ENCODE results near the gene VARS2. TPM values are rescaled to one million over a fixed set of nuclear protein-coding genes. Genes with fewer than 3 reads are reported as not detected.
"Not testable (repeated sequence)": the region's sequence is repeated elsewhere in the genome, so short reads cannot be mapped to it uniquely, and the experiment has no call there.

VARS2 gene
- total RNA-seq, 1 donor from 2014 or later = 26.3 TPM

DNA sequence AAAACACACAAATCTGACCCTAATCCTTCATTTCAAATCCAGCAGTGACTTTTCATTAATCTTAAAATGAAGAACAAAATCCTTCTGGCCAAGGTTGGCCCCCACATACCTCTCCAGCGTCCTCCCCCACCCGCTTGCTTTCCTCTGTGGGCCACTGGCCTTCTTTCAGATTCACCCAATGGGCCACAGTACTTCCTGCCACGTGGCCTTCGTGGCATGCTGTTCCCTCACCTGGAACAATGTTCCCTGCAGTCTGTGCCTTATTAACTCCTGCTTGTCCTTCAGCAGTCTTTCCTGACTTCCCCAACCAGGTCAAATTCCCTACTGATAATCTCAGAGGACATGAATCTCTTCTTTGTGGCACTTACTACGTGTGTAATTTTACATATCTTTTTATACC lies 11.3 kb upstream of the VARS2 start:
- Histone ChIP-seq H3K27me3 (ENCODE audit: control insufficient read depth, insufficient read depth, low read length) (no peaks in the 10 kb centered on the region), H3K4me3 (ENCODE audit: low read depth, low read length) (no peak overlapping the region), H3K36me3 (ENCODE audit: control insufficient read depth, insufficient read depth, low read length) (peaks cover 14% of the 10 kb centered on the region)
- DNase-seq (ENCODE audit: low read depth) = no peak
- FAIRE-seq = no peak
- no peak for TF ChIP-seq CTCF (IDR thresholded peaks at IDR 0.05; ENCODE audit: insufficient read depth, low read length, severe bottlenecking)

- no peak for TF ChIP-seq CTCF (IDR thresholded peaks at IDR 0.05; ENCODE audit: insufficient read depth, low read length, severe bottlenecking)
- Histone ChIP-seq H3K4me3 (ENCODE audit: low read depth, low read length) (no peak overlapping the region), H3K36me3 (ENCODE audit: control insufficient read depth, insufficient read depth, low read length) (peaks cover 11% of the 10 kb centered on the region), H3K27me3 (ENCODE audit: control insufficient read depth, insufficient read depth, low read length) (no peaks in the 10 kb centered on the region)
- FAIRE-seq = no peak
- DNase-seq (ENCODE audit: low read depth) = no peak
These were observed 10.8 kb upstream of the VARS2 start for GRCh38 chr6:30903236-30903635.

- H3K4me3 ChIP-seq (ENCODE audit: low read depth, low read length) = peak overlapping the region; percentile 68
- H3K36me3 ChIP-seq (ENCODE audit: control insufficient read depth, insufficient read depth, low read length) = peaks cover 11% of the 10 kb centered on the region
- not testable (repeated sequence) for FAIRE-seq; H3K27me3 ChIP-seq (ENCODE audit: control insufficient read depth, insufficient read depth, low read length); DNase-seq (ENCODE audit: low read depth)
These were observed 6.7 kb upstream of the VARS2 start for GRCh38 chr6:30907290-30907757.

DNA sequence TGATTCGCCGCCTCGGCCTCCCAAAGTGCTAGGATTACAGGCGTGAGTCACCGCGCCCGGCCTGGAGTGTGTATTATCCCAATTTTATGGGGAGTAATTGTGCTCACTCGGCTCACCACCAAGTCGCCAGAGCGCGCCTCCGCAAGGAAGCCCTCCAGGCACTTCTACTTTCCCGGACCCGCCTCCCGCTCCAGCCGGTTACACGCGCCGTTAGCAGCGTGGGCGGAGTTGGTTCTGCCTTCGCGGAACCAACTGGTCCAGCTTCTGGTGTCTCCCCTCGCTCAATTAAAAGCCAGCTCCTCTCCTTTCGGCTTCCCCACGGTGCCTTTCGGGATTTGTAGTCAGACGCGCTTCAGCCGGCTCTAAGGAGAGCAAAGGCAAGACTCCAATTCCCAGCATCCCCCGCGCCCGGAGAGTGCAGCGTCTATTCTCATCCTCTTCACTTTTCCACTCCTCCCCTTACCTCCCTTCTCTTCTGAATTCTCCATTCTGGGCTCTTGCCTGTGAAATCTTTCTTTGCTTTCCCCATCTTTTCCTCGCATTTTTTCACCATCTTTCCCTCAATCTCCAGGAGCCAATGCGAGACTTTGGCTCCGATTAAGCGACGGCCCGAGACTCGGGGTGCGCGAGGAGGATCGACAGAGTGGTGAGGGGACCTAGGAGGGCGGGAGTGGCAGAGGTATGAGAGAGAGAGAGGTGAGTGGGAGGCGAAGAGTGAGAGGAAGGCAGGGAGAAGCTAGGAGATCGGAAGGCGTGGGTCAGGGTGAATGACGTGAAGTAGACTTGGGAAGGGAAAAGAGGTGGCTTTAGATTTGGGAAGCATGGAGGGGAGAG lies 6.1 kb upstream of the VARS2 start, which contains the start of gene GTF2H4:
Gene GTF2H4, plus strand, starts transcription at position 450 of the 834 bp plus-strand sequence.
- Histone ChIP-seq H3K36me3 (ENCODE audit: control insufficient read depth, insufficient read depth, low read length) (peaks cover 12% of the 10 kb centered on the region), H3K4me3 (ENCODE audit: low read depth, low read length) (peak within 1 kb of the TSS; percentile 68), H3K27me3 (ENCODE audit: control insufficient read depth, insufficient read depth, low read length) (no peaks in the 10 kb centered on the region)
- TF ChIP-seq CTCF (IDR thresholded peaks at IDR 0.05; ENCODE audit: insufficient read depth, low read length, severe bottlenecking) = no peak
- DNase-seq (ENCODE audit: low read depth) (peak; percentile 98), FAIRE-seq (peak; percentile 76)

DNA sequence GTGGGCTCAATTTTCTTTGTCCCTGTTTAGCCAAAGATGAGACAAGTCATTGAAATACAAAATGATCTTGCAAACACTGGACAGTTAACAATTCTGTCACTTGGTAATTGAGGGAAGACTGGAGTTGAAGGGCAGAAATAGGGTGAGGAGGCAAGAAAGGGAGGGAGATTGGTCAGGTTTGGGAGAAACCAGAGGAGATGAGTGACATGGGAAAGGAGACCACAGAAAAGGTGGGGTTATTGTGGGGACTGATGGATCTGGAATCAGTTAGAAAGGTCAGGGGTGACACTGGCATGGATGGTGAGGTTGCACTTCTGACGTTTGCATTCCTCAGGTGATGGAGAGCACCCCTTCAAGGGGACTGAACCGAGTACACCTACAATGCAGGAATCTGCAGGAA lies 5.3 kb upstream of the VARS2 start:
- no peak for TF ChIP-seq CTCF (IDR thresholded peaks at IDR 0.05; ENCODE audit: insufficient read depth, low read length, severe bottlenecking)
- DNase-seq (ENCODE audit: low read depth) (no peak), FAIRE-seq (no peak)

DNA sequence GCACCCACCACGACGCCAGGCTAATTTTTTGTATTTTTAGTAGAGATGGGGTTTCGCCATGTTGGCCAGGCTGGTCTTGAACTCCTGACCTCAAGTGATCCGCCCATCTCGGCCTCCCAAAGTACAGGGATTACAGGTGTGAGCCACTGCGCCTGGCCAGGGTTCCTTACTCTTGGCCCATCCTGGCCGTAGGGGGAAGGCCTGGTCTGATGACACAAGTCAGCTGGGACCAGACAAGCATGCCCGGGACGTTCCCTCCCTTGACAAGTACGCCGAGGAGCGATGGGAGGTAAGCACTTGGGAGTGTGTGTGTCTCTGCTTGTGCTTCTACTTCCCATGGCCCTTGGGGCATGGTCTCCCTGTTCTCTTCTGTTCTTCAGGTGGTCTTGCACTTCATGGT lies 3.6 kb upstream of the VARS2 start:
- H3K4me3 ChIP-seq (ENCODE audit: low read depth, low read length); FAIRE-seq; H3K27me3 ChIP-seq (ENCODE audit: control insufficient read depth, insufficient read depth, low read length); DNase-seq (ENCODE audit: low read depth): not testable (repeated sequence)
- H3K36me3 ChIP-seq (ENCODE audit: control insufficient read depth, insufficient read depth, low read length) = peaks cover 12% of the 10 kb centered on the region

More for the DNA sequence above, 5.3 kb upstream of the VARS2 start:
- Histone ChIP-seq H3K27me3 (ENCODE audit: control insufficient read depth, insufficient read depth, low read length) (no peaks in the 10 kb centered on the region), H3K36me3 (ENCODE audit: control insufficient read depth, insufficient read depth, low read length) (peaks cover 12% of the 10 kb centered on the region), H3K4me3 (ENCODE audit: low read depth, low read length) (peak overlapping the region; percentile 68)
